ENCODE results near the gene UBE2F. TPM values are rescaled to one million over a fixed set of nuclear protein-coding genes. Genes with fewer than 3 reads are reported as not detected.

UBE2F gene
- total and polyA plus RNA-seq, 9 of the 15 experiments (the other 6 are each of a cell fraction or from before 2014, with no cell fraction given): 18.1 to 88.1 (median 53.0) TPM

- no peak for TF ChIP-seq RBBP5 (IDR thresholded peaks at IDR 0.05; ENCODE audit: borderline replicate concordance, insufficient read depth, low read length, poor library complexity, severe bottlenecking)
- TF ChIP-seq SRF (CRISPR knock-in tag; IDR thresholded peaks at IDR 0.05): no peak
- TF ChIP-seq ZNF311 (CRISPR knock-in tag; IDR thresholded peaks at IDR 0.05): 0 out of 2 replicates have a peak, but pooled peaks have one; percentile 1
- no peak for TF ChIP-seq DDX20 (tag; IDR thresholded peaks at IDR 0.05; ENCODE audit: low read depth)
- no peak for TF ChIP-seq ZNF699 (CRISPR knock-in tag; IDR thresholded peaks at IDR 0.05; ENCODE audit: insufficient replicate concordance)
- no peak for TF ChIP-seq NR2C1 (IDR thresholded peaks at IDR 0.05)
- no peak; the same call in 1 of the 2 replicates for TF ChIP-seq NR2C1 (tag; IDR thresholded peaks at IDR 0.05)
- TF ChIP-seq HEY1 (CRISPR knock-in tag; IDR thresholded peaks at IDR 0.05; ENCODE audit: borderline replicate concordance): no peak
Measured at GRCh38 chr2:237942513-237942899, 24.3 kb upstream of the UBE2F start (continued).

DNA sequence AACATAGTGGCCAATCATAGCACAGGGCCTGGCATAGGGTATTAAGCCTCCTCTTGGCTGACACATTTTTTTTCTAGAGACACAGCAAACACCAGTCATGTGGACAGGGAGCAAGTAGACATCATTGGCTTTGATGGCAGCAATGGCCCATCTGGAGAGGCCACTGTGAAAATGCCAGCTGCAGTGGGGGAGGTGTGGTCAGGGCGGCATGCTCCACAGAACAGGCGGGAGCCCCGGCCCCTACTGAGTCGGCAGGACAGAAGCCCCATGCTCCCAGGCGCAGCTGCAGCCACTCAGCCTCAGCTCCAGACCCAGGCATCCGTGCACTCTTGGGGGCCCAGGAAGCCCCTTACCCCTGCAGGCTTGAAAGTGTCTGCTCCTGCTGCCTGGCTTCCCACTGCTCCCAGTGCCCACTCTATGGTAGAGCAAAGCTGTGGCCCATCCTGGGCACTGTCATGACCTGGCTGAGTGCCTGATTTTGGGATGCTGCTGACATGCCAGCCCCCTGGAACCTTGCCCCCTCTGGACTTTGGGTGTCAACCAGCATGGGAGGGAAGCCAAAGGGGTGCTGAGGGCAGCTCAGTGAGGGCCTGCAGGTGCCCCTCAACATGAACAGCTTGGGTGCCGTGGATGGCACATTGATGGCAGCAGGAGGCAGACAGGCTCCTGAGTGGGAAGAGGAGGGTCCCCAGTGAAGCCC lies 23.3 kb upstream of the UBE2F start:
- Histone ChIP-seq H3K36me3 (ENCODE audit: control insufficient read depth, insufficient read depth, low read length) (no peaks in the 10 kb centered on the region), H3K4me1 (replicated peaks in 1 of 2; ENCODE audit: control insufficient read depth in 2 of 2, insufficient read depth in 2 of 2, low read length in 2 of 2) (peaks cover 31 to 38% of the 10 kb centered on the region in 2 experiments; a peak in 4 of 5 replicates), H3K4me2 (ENCODE audit: insufficient read depth, low read length) (no peak overlapping the region), H3K27me3 (ENCODE audit: control insufficient read depth in 2 of 2, insufficient read depth in 2 of 2, low read length in 2 of 2) (no peaks in the 10 kb centered on the region), H3K4me3 (no peak overlapping the region), H4K20me1 (replicated peaks; ENCODE audit: control insufficient read depth, insufficient read depth, low read length) (no peaks in the 10 kb centered on the region), H3K9me1 (ENCODE audit: control insufficient read depth, insufficient read depth, low read length) (no peaks in the 10 kb centered on the region), H3K9me3 (replicated peaks; ENCODE audit: control insufficient read depth, insufficient read depth, low read depth, low read length) (peaks cover 12% of the 10 kb centered on the region), H3K79me2 (ENCODE audit: control insufficient read depth, insufficient read depth, low read length) (no peaks in the 10 kb centered on the region), H3K9ac (ENCODE audit: insufficient read depth in 1 of 2, low read depth in 2 of 2, low read length in 2 of 2) (no peak overlapping the region), H2AFZ (ENCODE audit: low read depth, low read length) (no peak overlapping the region), H3K27ac (ENCODE audit: extremely low read depth, low read depth, low read length) (no peak overlapping the region)
- CTCF ChIA-PET (ENCODE audit: low intra/inter-chr PET ratio): no interaction called here
- POLR2A ChIA-PET: interaction anchor here (0.7 kb wide), 1 partner anchor 27 kb away, joined by 3 read pairs; no protein-coding TSS in a partner anchor
- FAIRE-seq: no peak
- no peak for DNase-seq (ENCODE audit: extremely low read depth in 1 of 4, low spot score in 3 of 4)
- in situ Hi-C loops (cut with MboI) (no loop called here), intact Hi-C loops (cut with micrococcal nuclease) (no loop called here)
- 88% methylated on average over 7 of the region's 7 CpGs for WGBS (ENCODE audit: insufficient coverage, low coverage, missing lambda C conversion rate)
- TF ChIP-seq NCOA6 (IDR thresholded peaks at IDR 0.05) (no peak), ZFP36 (IDR thresholded peaks at IDR 0.05; ENCODE audit: low read depth, low read length, partially characterized antibody) (no peak), CBX3 (IDR thresholded peaks at IDR 0.05; ENCODE audit: borderline replicate concordance in 1 of 2, low read length in 2 of 2) (no peak)
- BruUV-seq (replicated peaks): no TSS peak
- ATAC-seq: no peak

Data from K562 (cell line).